ENCODE results near the gene SAPCD2. TPM values are rescaled to one million over a fixed set of nuclear protein-coding genes. Genes with fewer than 3 reads are reported as not detected.

Gene SAPCD2
- total RNA-seq, 2 donors from 2014 or later: 19.2 to 57.8 TPM

DNA sequence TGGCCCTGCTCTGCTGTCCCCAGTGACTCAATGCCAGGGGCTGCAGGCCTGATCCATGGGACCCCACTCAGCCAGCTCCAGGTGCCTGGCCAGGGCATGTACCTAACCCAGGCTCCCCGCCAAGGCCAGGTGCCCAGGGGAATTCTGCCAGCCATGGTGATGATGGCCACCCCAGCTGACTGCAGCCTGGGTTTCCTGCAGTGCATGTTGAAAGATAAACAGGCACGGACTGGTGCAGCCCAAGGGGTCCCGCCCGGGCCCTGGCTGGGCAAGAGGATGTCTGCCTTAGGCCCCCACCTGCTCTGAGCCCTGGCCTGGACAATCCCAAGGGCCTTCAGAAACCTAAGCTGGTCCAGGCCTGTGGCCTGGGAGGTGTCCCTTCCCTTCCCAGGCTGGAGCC, 43.5 kb downstream of the SAPCD2 start:
- intact Hi-C loops (cut with DNase I): no loop called here
- Histone ChIP-seq H3K27ac (no peak overlapping the region), H3K9ac (ENCODE audit: low read depth in 2 of 2, low read length in 2 of 2) (peak overlapping the region; percentile 19 to 66), H3K4me3 (peak overlapping the region; percentile 43), H3K36me3 (no peaks in the 10 kb centered on the region), H3K27me3 (no peaks in the 10 kb centered on the region), H3K4me1 (peaks cover 32% of the 10 kb centered on the region), H3K9me3 (no peaks in the 10 kb centered on the region)
- DNase-seq: no peak
- TF ChIP-seq, protein P1, sequence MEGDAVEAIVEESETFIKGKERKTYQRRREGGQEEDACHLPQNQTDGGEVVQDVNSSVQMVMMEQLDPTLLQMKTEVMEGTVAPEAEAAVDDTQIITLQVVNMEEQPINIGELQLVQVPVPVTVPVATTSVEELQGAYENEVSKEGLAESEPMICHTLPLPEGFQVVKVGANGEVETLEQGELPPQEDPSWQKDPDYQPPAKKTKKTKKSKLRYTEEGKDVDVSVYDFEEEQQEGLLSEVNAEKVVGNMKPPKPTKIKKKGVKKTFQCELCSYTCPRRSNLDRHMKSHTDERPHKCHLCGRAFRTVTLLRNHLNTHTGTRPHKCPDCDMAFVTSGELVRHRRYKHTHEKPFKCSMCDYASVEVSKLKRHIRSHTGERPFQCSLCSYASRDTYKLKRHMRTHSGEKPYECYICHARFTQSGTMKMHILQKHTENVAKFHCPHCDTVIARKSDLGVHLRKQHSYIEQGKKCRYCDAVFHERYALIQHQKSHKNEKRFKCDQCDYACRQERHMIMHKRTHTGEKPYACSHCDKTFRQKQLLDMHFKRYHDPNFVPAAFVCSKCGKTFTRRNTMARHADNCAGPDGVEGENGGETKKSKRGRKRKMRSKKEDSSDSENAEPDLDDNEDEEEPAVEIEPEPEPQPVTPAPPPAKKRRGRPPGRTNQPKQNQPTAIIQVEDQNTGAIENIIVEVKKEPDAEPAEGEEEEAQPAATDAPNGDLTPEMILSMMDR (IDR thresholded peaks at IDR 0.05): no peak

DNA sequence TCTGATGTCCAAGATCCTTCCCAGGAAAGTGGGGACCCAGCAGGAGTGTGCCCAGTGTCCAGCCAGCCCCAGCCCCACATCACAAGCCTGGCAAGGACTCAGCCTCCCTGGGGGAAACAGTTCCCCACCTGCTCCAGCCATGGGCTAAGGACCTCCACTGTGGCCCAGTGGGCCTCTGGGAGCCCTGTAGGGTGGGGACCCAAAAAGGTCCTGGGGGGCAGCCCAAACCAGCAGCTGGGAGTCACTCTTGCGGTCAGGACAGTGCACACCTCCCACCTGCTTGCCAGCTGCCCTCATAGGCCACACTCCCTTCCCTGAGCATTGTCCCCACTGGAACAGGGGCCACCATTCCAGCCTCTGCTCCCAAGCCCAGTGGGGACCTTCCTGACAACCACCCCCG, 44.0 kb downstream of the SAPCD2 start:
- Histone ChIP-seq H3K27ac (no peak overlapping the region), H3K27me3 (no peaks in the 10 kb centered on the region), H3K9me3 (no peaks in the 10 kb centered on the region), H3K36me3 (no peaks in the 10 kb centered on the region), H3K4me3 (no peak overlapping the region), H3K9ac (ENCODE audit: low read depth in 2 of 2, low read length in 2 of 2) (peak overlapping the region in 1 of 2 donors; percentile 5), H3K4me1 (peaks cover 34% of the 10 kb centered on the region)
- intact Hi-C loops (cut with DNase I): no loop called here
- no peak for DNase-seq
- TF ChIP-seq, protein P1 (IDR thresholded peaks at IDR 0.05): no peak

- no peaks in the 10 kb centered on the region for H3K36me3 ChIP-seq
- peaks cover 30% of the 10 kb centered on the region for H3K4me1 ChIP-seq
- no peak overlapping the region for H3K4me3 ChIP-seq
- no peaks in the 10 kb centered on the region for H3K27me3 ChIP-seq
- intact Hi-C loops (cut with DNase I): no loop called here
- peak; percentile 59 for DNase-seq
- peak overlapping the region in 1 of 2 donors; percentile 26 for H3K9ac ChIP-seq (ENCODE audit: low read depth in 2 of 2, low read length in 2 of 2)
- no peak overlapping the region for H3K27ac ChIP-seq
- no peaks in the 10 kb centered on the region for H3K9me3 ChIP-seq
- TF ChIP-seq, protein P1 (IDR thresholded peaks at IDR 0.05): no peak
Observed at GRCh38 chr9:137025517-137025966, 44.8 kb downstream of the SAPCD2 start.

- TF ChIP-seq, protein P1 (IDR thresholded peaks at IDR 0.05): no peak
- Histone ChIP-seq H3K4me3 (no peak overlapping the region), H3K9me3 (no peaks in the 10 kb centered on the region), H3K27me3 (no peaks in the 10 kb centered on the region), H3K9ac (ENCODE audit: low read depth in 2 of 2, low read length in 2 of 2) (no peak overlapping the region), H3K36me3 (no peaks in the 10 kb centered on the region), H3K27ac (no peak overlapping the region), H3K4me1 (peaks cover 25% of the 10 kb centered on the region)
- DNase-seq: no peak
- intact Hi-C loops (cut with DNase I): no loop called here
Observed at GRCh38 chr9:137023583-137023991, 46.8 kb downstream of the SAPCD2 start.

GRCh38 chr9:137023157-137023556, 47.2 kb downstream of the SAPCD2 start:
- Histone ChIP-seq H3K27me3 (no peaks in the 10 kb centered on the region), H3K27ac (no peak overlapping the region), H3K4me3 (no peak overlapping the region), H3K9ac (ENCODE audit: low read depth in 2 of 2, low read length in 2 of 2) (no peak overlapping the region), H3K4me1 (peaks cover 25% of the 10 kb centered on the region), H3K36me3 (no peaks in the 10 kb centered on the region), H3K9me3 (no peaks in the 10 kb centered on the region)
- DNase-seq: no peak
- TF ChIP-seq, protein P1 (IDR thresholded peaks at IDR 0.05): no peak
- intact Hi-C loops (cut with DNase I): no loop called here

Data from colonic mucosa (tissue), 4 donors.